ENCODE results near the gene APBA1. TPM values are rescaled to one million over a fixed set of nuclear protein-coding genes. Genes with fewer than 3 reads are reported as not detected.

Gene APBA1
- total RNA-seq, 4 donors from 2014 or later, result 5.8 to 15.7 (median 11.5) TPM

DNA sequence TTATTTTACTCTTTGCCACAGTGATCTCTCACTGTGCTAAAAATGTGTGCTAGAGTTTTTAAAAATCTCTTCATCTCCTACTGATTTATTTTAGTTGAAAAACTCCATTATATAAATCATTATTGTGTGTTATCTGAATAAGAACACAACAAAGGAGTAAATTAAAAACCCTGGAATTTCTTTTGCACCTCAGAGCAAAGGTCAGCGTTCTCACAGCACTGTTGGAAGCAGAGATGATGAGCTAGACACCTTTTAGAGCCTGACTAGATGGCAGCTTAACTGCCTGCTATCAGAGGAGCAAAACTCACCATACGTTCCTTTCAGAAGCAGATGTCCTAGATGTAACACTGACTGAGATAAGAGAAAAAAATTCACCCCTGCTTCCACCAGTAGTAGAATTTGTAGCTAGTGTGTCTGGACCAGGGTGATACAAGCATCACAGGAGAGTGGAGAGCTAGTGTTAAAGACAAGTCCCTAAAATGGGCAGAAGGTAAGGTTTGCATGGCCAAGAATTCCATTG is 200.0 kb downstream of the APBA1 start:
- Histone ChIP-seq H3K9me3 (no peaks in the 10 kb centered on the region), H3K27me3 (no peaks in the 10 kb centered on the region), H3K4me3 (no peak overlapping the region), H3K4me1 (no peaks in the 10 kb centered on the region), H3K27ac (no peak overlapping the region), H3K36me3 (no peaks in the 10 kb centered on the region)
- 75% methylated on average over 2 of the region's 2 CpGs for WGBS
- no peak for DNase-seq (ENCODE audit: low spot score in 2 of 2)
- TF ChIP-seq POLR2A (IDR thresholded peaks at IDR 0.05) (no peak), POLR2AphosphoS5 (IDR thresholded peaks at IDR 0.05) (no peak), EP300 (IDR thresholded peaks at IDR 0.05) (no peak)
- TF ChIP-seq, protein P1, sequence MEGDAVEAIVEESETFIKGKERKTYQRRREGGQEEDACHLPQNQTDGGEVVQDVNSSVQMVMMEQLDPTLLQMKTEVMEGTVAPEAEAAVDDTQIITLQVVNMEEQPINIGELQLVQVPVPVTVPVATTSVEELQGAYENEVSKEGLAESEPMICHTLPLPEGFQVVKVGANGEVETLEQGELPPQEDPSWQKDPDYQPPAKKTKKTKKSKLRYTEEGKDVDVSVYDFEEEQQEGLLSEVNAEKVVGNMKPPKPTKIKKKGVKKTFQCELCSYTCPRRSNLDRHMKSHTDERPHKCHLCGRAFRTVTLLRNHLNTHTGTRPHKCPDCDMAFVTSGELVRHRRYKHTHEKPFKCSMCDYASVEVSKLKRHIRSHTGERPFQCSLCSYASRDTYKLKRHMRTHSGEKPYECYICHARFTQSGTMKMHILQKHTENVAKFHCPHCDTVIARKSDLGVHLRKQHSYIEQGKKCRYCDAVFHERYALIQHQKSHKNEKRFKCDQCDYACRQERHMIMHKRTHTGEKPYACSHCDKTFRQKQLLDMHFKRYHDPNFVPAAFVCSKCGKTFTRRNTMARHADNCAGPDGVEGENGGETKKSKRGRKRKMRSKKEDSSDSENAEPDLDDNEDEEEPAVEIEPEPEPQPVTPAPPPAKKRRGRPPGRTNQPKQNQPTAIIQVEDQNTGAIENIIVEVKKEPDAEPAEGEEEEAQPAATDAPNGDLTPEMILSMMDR (IDR thresholded peaks at IDR 0.05), result no peak

GRCh38 chr9:69471433-69471832 is 200.7 kb downstream of the APBA1 start:
- Histone ChIP-seq H3K4me1 (no peaks in the 10 kb centered on the region), H3K36me3 (no peaks in the 10 kb centered on the region), H3K9me3 (no peaks in the 10 kb centered on the region), H3K27me3 (no peaks in the 10 kb centered on the region), H3K27ac (no peak overlapping the region), H3K4me3 (no peak overlapping the region)
- 73% methylated on average over 2 of the region's 2 CpGs for WGBS
- TF ChIP-seq, protein P1 (IDR thresholded peaks at IDR 0.05), result no peak
- TF ChIP-seq POLR2A (IDR thresholded peaks at IDR 0.05) (no peak), EP300 (IDR thresholded peaks at IDR 0.05) (no peak), POLR2AphosphoS5 (IDR thresholded peaks at IDR 0.05) (no peak)
- no peak for DNase-seq (ENCODE audit: low spot score in 2 of 2)

GRCh38 chr9:69470186-69470977 is 201.8 kb downstream of the APBA1 start:
- no peak overlapping the region for H3K27ac ChIP-seq
- H3K27me3 ChIP-seq, result no peaks in the 10 kb centered on the region
- 95% methylated on average over 9 of the region's 9 CpGs for WGBS
- H3K36me3 ChIP-seq, result no peaks in the 10 kb centered on the region
- no peak overlapping the region for H3K4me3 ChIP-seq
- no peaks in the 10 kb centered on the region for H3K9me3 ChIP-seq
- TF ChIP-seq POLR2A (IDR thresholded peaks at IDR 0.05), result no peak
- no peak for TF ChIP-seq POLR2AphosphoS5 (IDR thresholded peaks at IDR 0.05)
- no peak for TF ChIP-seq EP300 (IDR thresholded peaks at IDR 0.05)
- TF ChIP-seq, protein P1 (IDR thresholded peaks at IDR 0.05), result no peak
- DNase-seq (ENCODE audit: low spot score in 2 of 2), result no peak
- no peaks in the 10 kb centered on the region for H3K4me1 ChIP-seq

- H3K4me1 ChIP-seq, result no peaks in the 10 kb centered on the region
- H3K9me3 ChIP-seq, result no peaks in the 10 kb centered on the region
- TF ChIP-seq POLR2AphosphoS5 (IDR thresholded peaks at IDR 0.05), result no peak
- no peak for TF ChIP-seq EP300 (IDR thresholded peaks at IDR 0.05)
- TF ChIP-seq, protein P1 (IDR thresholded peaks at IDR 0.05), result no peak
- TF ChIP-seq POLR2A (IDR thresholded peaks at IDR 0.05), result no peak
- no peak for DNase-seq (ENCODE audit: low spot score in 2 of 2)
- no peaks in the 10 kb centered on the region for H3K27me3 ChIP-seq
- no peaks in the 10 kb centered on the region for H3K36me3 ChIP-seq
- no peak overlapping the region for H3K27ac ChIP-seq
- no peak overlapping the region for H3K4me3 ChIP-seq
Measured at GRCh38 chr9:69469136-69469535, 203.0 kb downstream of the APBA1 start.

DNA sequence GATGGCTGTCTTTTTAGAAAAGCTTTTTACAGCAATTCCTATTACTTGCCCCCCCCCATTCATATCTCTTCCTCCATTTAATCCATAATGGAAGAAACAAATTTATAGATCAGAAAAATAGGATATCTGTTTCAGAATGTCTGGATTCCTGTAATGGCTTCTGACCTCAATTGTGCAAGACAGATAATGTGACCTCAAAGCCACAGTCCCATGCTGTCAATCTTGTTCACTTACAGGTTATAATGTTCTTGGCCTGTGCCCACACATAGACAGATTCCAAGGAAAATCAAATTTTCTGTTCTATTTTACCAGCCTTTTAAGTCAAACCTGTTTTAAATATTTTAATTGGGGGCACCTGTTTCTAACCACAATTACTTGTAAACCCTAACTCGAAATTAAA is 203.8 kb downstream of the APBA1 start:
- no peak for DNase-seq (ENCODE audit: low spot score in 2 of 2)
- H3K36me3 ChIP-seq, result no peaks in the 10 kb centered on the region
- 70% methylated on average over 1 of the region's 1 CpG for WGBS
- TF ChIP-seq POLR2AphosphoS5 (IDR thresholded peaks at IDR 0.05) (no peak), POLR2A (IDR thresholded peaks at IDR 0.05) (no peak), EP300 (IDR thresholded peaks at IDR 0.05) (no peak)
- TF ChIP-seq, protein P1 (IDR thresholded peaks at IDR 0.05), result no peak
- H3K9me3 ChIP-seq, result no peaks in the 10 kb centered on the region
- H3K4me3 ChIP-seq, result no peak overlapping the region
- H3K4me1 ChIP-seq, result no peaks in the 10 kb centered on the region
- H3K27me3 ChIP-seq, result no peaks in the 10 kb centered on the region
- no peak overlapping the region for H3K27ac ChIP-seq

All from suprapubic skin (tissue), 4 donors.